GM18867 (cell line): Measurements from ENCODE around the gene TOR3A.

Experiments
- ATAC-seq: cut with Tn5 transposase; IDR thresholded peaks from one replicate; pipeline ENCODE4 v1.9.1; 2021; ENCODE audit warnings: mild to moderate bottlenecking, moderate library complexity; ENCODE audit not compliant: unreplicated experiment

Gene TOR3A

GRCh38 chr1:179142889-179143299 lies 61.0 kb downstream of the TOR3A start:
- no peak for ATAC-seq

GRCh38 chr1:179143322-179143721 lies 61.5 kb downstream of the TOR3A start:
- ATAC-seq: no peak

- ATAC-seq: no peak
These were observed 62.8 kb downstream of the TOR3A start for GRCh38 chr1:179144626-179145025.

- no peak for ATAC-seq
These were observed 63.7 kb downstream of the TOR3A start for GRCh38 chr1:179145521-179145920.
